Fibroblast of mammary gland (primary cell): ENCODE measurements around the gene CD1B.
"Not testable (repeated sequence)": the region's sequence is repeated elsewhere in the genome, so short reads cannot be mapped to it uniquely, and the experiment has no call there.

ENCODE experiments used
- DNase-seq: peaks from one replicate; pipeline ENCODE4 v3.0.0-alpha.2; 2010; ENCODE audit warnings: low read depth
- H3K4me3 ChIP-seq: 2 replicates; pipeline ENCODE4 v1.5.1; 2011; ENCODE audit warnings: low read depth, mild to moderate bottlenecking, low read length, moderate library complexity; ENCODE audit not compliant: control insufficient read depth
- TF ChIP-seq, protein P1 (sequence below): conservative IDR thresholded peaks from 2 replicates; pipeline ENCODE4 v1.5.1; 2011; ENCODE audit warnings: low read depth, low read length, inconsistent platforms; ENCODE audit not compliant: control insufficient read depth, insufficient read depth

CD1B gene

DNA sequence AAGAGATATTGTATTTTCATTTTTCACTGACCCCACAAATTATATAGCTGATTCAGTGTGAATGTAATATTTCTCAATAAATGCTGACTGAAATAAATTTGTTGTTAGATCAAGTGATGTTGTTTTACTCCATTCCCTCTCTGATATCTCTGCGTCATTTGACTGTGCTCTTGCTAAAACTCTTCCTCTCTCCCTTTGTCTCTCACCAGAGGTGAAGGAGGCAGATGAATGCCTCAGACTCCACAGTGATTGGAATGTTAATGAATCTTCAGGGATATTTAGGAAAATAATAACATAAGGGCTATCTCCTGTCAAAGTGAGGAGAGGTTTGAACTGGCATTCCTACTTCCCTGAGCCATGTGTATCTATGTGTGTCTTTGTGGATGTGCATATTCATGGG is 26.1 kb upstream of the CD1B start:
- no peak overlapping the region for H3K4me3 ChIP-seq
- TF ChIP-seq, protein P1, sequence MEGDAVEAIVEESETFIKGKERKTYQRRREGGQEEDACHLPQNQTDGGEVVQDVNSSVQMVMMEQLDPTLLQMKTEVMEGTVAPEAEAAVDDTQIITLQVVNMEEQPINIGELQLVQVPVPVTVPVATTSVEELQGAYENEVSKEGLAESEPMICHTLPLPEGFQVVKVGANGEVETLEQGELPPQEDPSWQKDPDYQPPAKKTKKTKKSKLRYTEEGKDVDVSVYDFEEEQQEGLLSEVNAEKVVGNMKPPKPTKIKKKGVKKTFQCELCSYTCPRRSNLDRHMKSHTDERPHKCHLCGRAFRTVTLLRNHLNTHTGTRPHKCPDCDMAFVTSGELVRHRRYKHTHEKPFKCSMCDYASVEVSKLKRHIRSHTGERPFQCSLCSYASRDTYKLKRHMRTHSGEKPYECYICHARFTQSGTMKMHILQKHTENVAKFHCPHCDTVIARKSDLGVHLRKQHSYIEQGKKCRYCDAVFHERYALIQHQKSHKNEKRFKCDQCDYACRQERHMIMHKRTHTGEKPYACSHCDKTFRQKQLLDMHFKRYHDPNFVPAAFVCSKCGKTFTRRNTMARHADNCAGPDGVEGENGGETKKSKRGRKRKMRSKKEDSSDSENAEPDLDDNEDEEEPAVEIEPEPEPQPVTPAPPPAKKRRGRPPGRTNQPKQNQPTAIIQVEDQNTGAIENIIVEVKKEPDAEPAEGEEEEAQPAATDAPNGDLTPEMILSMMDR: no peak
- DNase-seq: no peak

DNA sequence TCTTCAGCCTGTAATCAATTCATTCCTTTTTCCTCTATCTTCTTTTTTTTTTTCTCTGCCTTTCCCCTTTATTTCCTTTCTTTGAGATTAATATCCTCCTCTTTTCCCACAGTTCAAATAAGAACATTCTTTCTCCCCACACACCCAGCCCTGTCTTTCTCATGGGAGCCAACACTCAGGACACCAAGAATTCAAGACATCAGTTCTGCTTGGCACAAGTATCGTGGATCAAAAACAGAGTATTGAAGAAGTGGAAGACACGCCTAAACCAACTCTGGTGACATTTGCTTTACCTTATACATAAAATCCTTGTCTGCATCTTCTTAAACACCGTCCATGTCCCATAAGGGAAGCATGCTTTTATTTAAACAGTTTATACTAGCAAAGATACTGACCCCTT is 25.3 kb upstream of the CD1B start:
- TF ChIP-seq, protein P1: no peak
- H3K4me3 ChIP-seq: no peak overlapping the region
- no peak for DNase-seq

DNA sequence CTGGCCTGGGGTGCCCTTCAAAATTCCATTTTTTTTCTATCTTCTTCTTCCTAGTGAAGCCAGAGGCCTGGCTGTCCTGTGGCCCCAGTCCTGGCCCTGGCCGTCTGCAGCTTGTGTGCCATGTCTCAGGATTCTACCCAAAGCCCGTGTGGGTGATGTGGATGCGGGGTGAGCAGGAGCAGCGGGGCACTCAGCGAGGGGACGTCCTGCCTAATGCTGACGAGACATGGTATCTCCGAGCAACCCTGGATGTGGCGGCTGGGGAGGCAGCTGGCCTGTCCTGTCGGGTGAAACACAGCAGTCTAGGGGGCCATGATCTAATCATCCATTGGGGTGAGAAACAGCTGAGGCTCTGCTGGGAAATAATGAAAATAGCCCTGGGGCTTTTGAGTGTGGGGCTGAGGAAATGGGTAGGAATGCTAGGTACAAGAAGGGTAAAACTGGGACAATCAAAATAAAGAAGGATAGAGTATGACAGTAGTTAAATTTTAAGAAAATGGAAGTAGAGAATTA is 24.5 kb upstream of the CD1B start:
- DNase-seq: no peak
- no peak overlapping the region for H3K4me3 ChIP-seq
- TF ChIP-seq, protein P1: no peak

DNA sequence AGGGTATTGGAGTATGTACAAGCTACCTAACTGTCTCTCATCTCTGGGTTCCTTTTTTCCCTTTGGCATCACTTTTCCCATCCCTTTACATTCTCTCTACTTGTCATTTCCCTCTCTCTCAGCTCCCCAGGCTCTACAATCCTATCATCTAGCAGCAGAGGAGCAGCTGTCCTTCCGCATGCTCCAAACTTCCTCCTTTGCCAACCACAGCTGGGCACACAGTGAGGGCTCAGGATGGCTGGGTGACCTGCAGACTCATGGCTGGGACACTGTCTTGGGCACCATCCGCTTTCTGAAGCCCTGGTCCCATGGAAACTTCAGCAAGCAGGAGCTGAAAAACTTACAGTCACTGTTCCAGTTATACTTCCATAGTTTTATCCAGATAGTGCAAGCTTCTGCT is 22.9 kb upstream of the CD1B start:
- TF ChIP-seq, protein P1: no peak
- no peak for DNase-seq
- no peak overlapping the region for H3K4me3 ChIP-seq

DNA sequence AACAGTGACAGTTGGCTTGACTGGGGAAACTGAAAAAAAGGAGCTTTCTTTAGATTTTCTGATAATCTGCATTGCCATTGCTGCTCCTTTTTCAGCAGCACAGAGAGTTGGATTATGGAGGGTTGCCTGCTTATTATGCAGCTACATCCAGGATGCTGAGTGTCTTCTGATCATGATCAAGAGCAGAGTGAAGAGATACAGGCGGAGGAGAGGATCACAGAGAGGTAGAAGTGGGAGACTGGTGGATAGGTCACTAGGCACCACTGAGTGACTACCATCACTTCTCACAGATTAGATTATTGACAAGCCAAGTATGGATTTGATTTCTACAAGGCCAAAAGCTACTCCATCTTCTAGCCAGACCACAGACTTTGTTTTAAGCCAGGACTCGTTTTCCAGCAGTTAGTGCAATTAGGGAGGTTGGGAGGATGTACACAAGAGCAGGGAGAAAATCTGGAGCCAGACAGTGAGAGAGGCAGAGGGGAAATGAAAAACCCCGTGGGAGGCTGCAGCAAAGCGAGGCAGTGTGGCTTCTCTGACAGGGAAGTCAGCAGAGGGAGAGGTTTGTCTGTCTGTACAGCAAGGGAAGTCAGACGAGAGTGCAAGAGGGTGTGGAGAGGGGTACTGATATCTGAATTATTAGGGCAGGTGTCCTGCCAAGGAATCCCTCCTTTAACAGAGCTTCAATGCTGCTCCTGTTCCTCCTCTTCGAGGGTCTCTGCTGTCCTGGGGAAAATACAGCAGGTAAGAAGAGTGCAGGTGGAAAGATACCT is 22.2 kb upstream of the CD1B start, which contains the start of gene CD1E:
TSS of gene CD1E (plus strand) at position 592 of the 773 bp plus-strand sequence. CDS start at position 687, 95 bp downstream.
- TF ChIP-seq, protein P1: no peak
- H3K4me3 ChIP-seq: no peak within 1 kb of the TSS
- DNase-seq: no peak

DNA sequence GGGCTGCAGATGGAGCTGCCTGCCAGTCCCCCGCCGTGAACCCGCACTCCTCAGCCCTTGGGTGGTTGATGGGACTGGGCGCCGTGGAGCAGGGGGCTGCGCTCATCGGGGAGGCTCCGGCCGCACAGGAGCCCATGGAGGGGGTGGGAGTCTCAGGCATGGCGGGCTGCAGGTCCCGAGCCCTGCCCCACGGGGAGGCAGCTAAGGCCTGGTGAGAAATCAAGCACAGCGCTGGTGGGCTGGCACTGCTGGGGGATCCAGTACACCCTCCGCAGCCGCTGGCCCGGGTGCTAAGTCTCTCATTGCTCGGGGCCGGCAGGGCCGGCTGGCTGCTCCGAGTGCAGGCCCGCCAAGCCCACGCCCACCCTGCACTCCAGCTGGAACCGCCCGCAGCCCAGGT is 17.6 kb upstream of the CD1B start:
- not testable (repeated sequence) for DNase-seq, H3K4me3 ChIP-seq

DNA sequence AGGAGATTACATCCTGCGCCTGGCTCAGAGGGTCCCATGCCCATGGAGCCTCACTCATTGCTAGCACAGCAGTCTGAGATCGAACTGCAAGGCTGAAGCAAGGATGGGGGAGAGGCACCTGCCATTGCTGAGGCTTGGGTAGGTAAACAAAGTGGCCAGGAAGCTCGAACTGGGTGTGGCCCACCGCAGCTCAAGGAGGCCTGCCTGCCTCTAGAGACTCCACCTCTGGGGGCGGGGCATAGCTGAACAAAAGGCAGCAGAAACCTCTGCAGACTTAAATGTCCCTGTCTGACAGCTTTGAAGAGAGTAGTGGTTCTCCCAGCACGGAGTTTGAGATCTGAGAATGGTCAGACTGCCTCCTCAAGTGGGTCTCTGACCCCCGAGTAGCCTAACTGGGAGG is 5.1 kb upstream of the CD1B start:
- DNase-seq, H3K4me3 ChIP-seq: not testable (repeated sequence)

DNA sequence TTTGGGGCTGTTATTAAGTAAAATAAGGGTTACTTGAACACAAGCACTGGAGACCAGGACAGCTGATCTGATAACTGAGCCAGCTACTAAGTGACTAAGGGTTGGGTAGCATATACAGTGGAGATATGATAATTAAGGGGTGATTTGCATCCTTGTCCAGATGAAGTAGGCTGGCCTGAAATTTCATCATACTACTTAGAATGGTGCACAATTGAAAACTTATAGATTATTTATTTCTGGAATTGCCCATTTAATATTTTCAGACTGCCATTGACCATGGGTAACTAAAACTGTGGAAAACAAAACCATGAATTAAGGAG is 3.8 kb upstream of the CD1B start:
- no peak overlapping the region for H3K4me3 ChIP-seq
- no peak for DNase-seq
- TF ChIP-seq, protein P1: no peak
